K562 (cell line): Measurements from ENCODE around the gene UBR1. TPM values are rescaled to one million over a fixed set of nuclear protein-coding genes. Genes with fewer than 3 reads are reported as not detected.

Experiments
- CAMTA2 ChIP-seq: fragments of 250-450 bp; sonication (Bioruptor Pico); conservative IDR thresholded peaks from 2 replicates; pipeline ENCODE4 v1.5.1; 2022
- CREB3L1 ChIP-seq: fragments of 450-650 bp; IDR thresholded peaks from 2 replicates; pipeline ENCODE4 v1.6.1; 2014; ENCODE audit warnings: low read depth, mild to moderate bottlenecking, moderate library complexity, borderline replicate concordance
- EGR1 ChIP-seq: fragments of 450-650 bp; conservative IDR thresholded peaks from 2 replicates; pipeline ENCODE4 v1.6.1; 2017; ENCODE audit warnings: mild to moderate bottlenecking
- GABPB2 ChIP-seq: fragments of 250-450 bp; sonication (Bioruptor Pico); conservative IDR thresholded peaks from 2 replicates; pipeline ENCODE4 v1.5.1; 2021; ENCODE audit warnings: mild to moderate bottlenecking
- HIVEP1 ChIP-seq: fragments of 250-450 bp; sonication (Bioruptor Pico); IDR thresholded peaks from 2 replicates; pipeline ENCODE4 v1.4.0; 2020; ENCODE audit warnings: mild to moderate bottlenecking
- KDM1A ChIP-seq, 2 experiments: fragments of 450-650 bp; IDR thresholded peaks; 2 replicates each; pipeline ENCODE4 v1.6.1; 2016; ENCODE audit warnings: mild to moderate bottlenecking in 2 of 2
- MAFG ChIP-seq: fragments of 450-650 bp; conservative IDR thresholded peaks from 2 replicates; pipeline ENCODE4 v1.6.1; 2016; ENCODE audit warnings: missing genetic modification characterization, missing compliant biosample characterization
- MYBL2 ChIP-seq, 2 experiments: fragments of 450-650 bp in 1 of 2; sonication (generic) in 1 of 2; formaldehyde crosslinking in 1 of 2; IDR thresholded peaks; 2 replicates each; pipeline versions ENCODE4 v1.6.1 to v1.8.1; 2017 to 2022; ENCODE audit warnings: borderline replicate concordance in 1 of 2, inconsistent platforms in 1 of 2, low read depth in 1 of 2, mild to moderate bottlenecking in 1 of 2, missing genetic modification reagents in 1 of 2, moderate library complexity in 1 of 2
- PHF20 ChIP-seq: fragments of 450-650 bp; IDR thresholded peaks from 2 replicates; pipeline ENCODE4 v1.6.1; 2018; ENCODE audit not compliant: partially characterized antibody
- XRCC4 ChIP-seq: IDR thresholded peaks from one replicate; pipeline ENCODE4 v1.6.1; 2011; ENCODE audit not compliant: insufficient read depth, insufficient read length; ENCODE audit errors: extremely low read depth
- ZBTB9 ChIP-seq: fragments of 450-650 bp; formaldehyde crosslinking; IDR thresholded peaks from 2 replicates; pipeline ENCODE4 v1.4.0; 2020; ENCODE audit warnings: mild to moderate bottlenecking, moderate library complexity
- ZFP36 ChIP-seq: fragments of 150-350 bp; IDR thresholded peaks from 2 replicates; pipeline ENCODE4 v1.6.1; 2018; ENCODE audit warnings: low read length, low read depth; ENCODE audit not compliant: partially characterized antibody
- ZNF444 ChIP-seq: fragments of 250-450 bp; sonication (Bioruptor Pico); IDR thresholded peaks from 2 replicates; pipeline ENCODE4 v1.4.0; 2020; ENCODE audit warnings: mild to moderate bottlenecking, moderate library complexity
- ZNF512 ChIP-seq: IDR thresholded peaks from 2 replicates; pipeline ENCODE4 v1.6.1; 2016; ENCODE audit warnings: missing genetic modification characterization, missing compliant biosample characterization
- polyA plus RNA-seq, 8 experiments: library from polyadenylated mRNA; depleted of rRNA in 4 of 8; stranded (reverse) in 5 of 8; unstranded in 3 of 8; fragments of >200 nt; fragmentation: Nextera tagmentation in 2 of 8; fragmentation: Illumina TruSeq in 1 of 8; extraction: Ambion mirVana in 2 of 8; extraction: Trizol in 1 of 8; gene quantifications; 2 replicates each; pipeline versions ENCODE4 v1.2.1 to v1.2.3, GENCODE V29; 2011 to 2014; ENCODE audit warnings: inconsistent platforms in 1 of 8, missing spikeins in 1 of 8
- total RNA-seq, 7 experiments: library from RNA; depleted of rRNA in 6 of 7; stranded (reverse); fragments of >200 nt in 6 of 7; fragmentation: Illumina TruSeq in 2 of 7; extraction: Trizol in 2 of 7; gene quantifications; 2 replicates each; pipeline versions ENCODE4 v1.2.1 to v1.2.3, GENCODE V29; 2011 to 2021; ENCODE audit warnings: low replicate concordance in 1 of 7
- TF ChIP-seq, protein P1 (sequence below): fragments of 450-650 bp; formaldehyde crosslinking; IDR thresholded peaks from 2 replicates; pipeline ENCODE4 v1.4.0; 2020; ENCODE audit warnings: mild to moderate bottlenecking, moderate library complexity
- TF ChIP-seq, protein P2 (sequence below): sonication (generic); formaldehyde crosslinking; IDR thresholded peaks from 2 replicates; pipeline ENCODE4 v1.8.0; 2023; ENCODE audit warnings: mild to moderate bottlenecking, missing genetic modification reagents
- TF ChIP-seq, protein P3 (sequence below): fragments of 450-650 bp; IDR thresholded peaks from 2 replicates; pipeline ENCODE4 v1.6.1; 2016
- TF ChIP-seq, protein P4 (sequence below): fragments of 450-650 bp; formaldehyde crosslinking; IDR thresholded peaks from 2 replicates; pipeline ENCODE4 v1.4.0; 2020; ENCODE audit warnings: mild to moderate bottlenecking

Gene UBR1
- total and polyA plus RNA-seq, 9 of the 15 experiments (the other 6 are each of a cell fraction or from before 2014, with no cell fraction given) = 5.8 to 30.7 (median 15.3) TPM

DNA sequence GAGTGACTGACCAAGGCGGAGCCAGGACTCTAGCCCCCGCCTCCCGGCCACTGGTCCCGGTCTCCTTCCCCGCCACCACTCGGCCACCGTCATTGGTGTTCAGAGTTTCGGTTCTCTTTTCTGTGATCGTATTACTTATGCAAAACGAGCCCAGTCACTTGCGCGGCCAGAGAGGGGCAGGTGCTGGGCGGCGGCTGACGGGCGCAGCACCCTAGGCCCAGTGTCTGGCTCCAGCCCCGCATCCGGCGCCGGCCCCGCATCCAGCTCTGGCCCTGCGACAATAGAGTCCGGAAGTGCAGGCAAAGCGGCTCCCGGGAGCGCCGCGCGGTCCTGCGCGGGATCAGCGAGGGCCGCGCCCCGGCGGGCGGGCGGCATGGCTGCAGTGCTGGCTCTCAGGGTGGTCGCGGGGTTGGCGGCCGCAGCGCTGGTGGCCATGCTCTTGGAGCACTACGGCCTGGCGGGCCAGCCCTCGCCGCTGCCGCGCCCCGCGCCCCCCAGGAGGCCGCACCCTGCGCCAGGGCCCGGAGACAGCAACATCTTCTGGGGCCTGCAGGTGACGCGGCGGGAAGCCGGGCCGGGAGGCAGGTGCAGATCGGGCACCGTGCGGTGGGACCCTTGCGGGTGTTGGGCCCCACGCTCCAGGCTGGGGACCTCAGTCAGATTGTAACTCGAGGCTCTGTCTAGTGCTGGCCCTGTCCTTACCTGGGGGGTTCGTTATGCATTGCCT, 27.8 kb upstream of the UBR1 start, which contains the start of gene TMEM62 (continued):
- TF ChIP-seq, protein P1, sequence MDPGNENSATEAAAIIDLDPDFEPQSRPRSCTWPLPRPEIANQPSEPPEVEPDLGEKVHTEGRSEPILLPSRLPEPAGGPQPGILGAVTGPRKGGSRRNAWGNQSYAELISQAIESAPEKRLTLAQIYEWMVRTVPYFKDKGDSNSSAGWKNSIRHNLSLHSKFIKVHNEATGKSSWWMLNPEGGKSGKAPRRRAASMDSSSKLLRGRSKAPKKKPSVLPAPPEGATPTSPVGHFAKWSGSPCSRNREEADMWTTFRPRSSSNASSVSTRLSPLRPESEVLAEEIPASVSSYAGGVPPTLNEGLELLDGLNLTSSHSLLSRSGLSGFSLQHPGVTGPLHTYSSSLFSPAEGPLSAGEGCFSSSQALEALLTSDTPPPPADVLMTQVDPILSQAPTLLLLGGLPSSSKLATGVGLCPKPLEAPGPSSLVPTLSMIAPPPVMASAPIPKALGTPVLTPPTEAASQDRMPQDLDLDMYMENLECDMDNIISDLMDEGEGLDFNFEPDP = no peak
- TF ChIP-seq HIVEP1 (CRISPR knock-in tag) = no peak
- peak; percentile 51 for TF ChIP-seq ZFP36
- TF ChIP-seq ZNF512 (tag) = no peak
- no peak for TF ChIP-seq GABPB2 (CRISPR knock-in tag)
- TF ChIP-seq, protein P2, sequence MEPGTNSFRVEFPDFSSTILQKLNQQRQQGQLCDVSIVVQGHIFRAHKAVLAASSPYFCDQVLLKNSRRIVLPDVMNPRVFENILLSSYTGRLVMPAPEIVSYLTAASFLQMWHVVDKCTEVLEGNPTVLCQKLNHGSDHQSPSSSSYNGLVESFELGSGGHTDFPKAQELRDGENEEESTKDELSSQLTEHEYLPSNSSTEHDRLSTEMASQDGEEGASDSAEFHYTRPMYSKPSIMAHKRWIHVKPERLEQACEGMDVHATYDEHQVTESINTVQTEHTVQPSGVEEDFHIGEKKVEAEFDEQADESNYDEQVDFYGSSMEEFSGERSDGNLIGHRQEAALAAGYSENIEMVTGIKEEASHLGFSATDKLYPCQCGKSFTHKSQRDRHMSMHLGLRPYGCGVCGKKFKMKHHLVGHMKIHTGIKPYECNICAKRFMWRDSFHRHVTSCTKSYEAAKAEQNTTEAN (CRISPR knock-in tag) = peak; percentile 64; the same call in 1 of the 2 replicates
- TF ChIP-seq ZBTB9 (CRISPR knock-in tag) = no peak
- TF ChIP-seq, protein P3, sequence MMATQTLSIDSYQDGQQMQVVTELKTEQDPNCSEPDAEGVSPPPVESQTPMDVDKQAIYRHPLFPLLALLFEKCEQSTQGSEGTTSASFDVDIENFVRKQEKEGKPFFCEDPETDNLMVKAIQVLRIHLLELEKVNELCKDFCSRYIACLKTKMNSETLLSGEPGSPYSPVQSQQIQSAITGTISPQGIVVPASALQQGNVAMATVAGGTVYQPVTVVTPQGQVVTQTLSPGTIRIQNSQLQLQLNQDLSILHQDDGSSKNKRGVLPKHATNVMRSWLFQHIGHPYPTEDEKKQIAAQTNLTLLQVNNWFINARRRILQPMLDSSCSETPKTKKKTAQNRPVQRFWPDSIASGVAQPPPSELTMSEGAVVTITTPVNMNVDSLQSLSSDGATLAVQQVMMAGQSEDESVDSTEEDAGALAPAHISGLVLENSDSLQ = no peak; the same call in none of the 2 replicates
- no peak for TF ChIP-seq EGR1
- TF ChIP-seq XRCC4 = no peak
- TF ChIP-seq PHF20 = peak; percentile 81
- peak; percentile 82 for TF ChIP-seq CREB3L1
- TF ChIP-seq KDM1A (IDR thresholded peaks at IDR 0.05) = no peak
- TF ChIP-seq MYBL2 (IDR thresholded peaks at IDR 0.05; ENCODE audit: low read depth) = no peak
- TF ChIP-seq MYBL2 (CRISPR knock-in tag; IDR thresholded peaks at IDR 0.05; ENCODE audit: borderline replicate concordance) = no peak
- TF ChIP-seq, protein P4, sequence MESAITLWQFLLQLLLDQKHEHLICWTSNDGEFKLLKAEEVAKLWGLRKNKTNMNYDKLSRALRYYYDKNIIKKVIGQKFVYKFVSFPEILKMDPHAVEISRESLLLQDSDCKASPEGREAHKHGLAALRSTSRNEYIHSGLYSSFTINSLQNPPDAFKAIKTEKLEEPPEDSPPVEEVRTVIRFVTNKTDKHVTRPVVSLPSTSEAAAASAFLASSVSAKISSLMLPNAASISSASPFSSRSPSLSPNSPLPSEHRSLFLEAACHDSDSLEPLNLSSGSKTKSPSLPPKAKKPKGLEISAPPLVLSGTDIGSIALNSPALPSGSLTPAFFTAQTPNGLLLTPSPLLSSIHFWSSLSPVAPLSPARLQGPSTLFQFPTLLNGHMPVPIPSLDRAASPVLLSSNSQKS = no peak
- TF ChIP-seq MAFG (tag) = no peak
- no peak for TF ChIP-seq ZNF444
- 0 out of 2 replicates have a peak, but pooled peaks have one; percentile 34 for TF ChIP-seq CAMTA2 (CRISPR knock-in tag)
